Stimulated activated CD4-positive, alpha-beta T cell treated with anti-CD3 and anti-CD28 coated beads, Interleukin-15, amount 100 ng/mL, for 1 hour (primary cell): ENCODE results near the gene CCM2L.

ENCODE experiments used
- DNase-seq, 2 donors: peaks; one replicate each; pipeline ENCODE4 v3.0.0-alpha.2; 2020; ENCODE audit warnings: low read depth in 1 of 2, low spot score in 1 of 2

Gene CCM2L

DNA sequence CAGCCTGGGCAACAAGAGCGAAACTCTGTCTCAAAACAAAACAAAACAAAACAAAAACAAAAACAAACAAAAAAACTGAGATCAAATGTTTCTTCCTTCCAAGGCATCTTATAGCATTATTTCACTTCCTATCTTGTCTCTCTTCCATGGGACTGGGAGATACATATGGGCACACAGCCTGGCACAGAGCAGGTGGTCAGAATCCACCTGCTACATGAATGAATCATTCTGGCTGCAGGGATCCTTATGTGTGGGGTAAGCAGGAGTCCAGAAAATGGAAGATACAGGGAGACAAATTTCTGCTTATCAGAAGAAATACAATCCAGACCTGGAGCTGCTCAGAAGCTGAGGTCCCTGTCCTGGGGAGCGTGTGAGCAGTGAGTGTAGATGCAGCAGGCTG is 18.2 kb upstream of the CCM2L start:
- DNase-seq, result no peak

DNA sequence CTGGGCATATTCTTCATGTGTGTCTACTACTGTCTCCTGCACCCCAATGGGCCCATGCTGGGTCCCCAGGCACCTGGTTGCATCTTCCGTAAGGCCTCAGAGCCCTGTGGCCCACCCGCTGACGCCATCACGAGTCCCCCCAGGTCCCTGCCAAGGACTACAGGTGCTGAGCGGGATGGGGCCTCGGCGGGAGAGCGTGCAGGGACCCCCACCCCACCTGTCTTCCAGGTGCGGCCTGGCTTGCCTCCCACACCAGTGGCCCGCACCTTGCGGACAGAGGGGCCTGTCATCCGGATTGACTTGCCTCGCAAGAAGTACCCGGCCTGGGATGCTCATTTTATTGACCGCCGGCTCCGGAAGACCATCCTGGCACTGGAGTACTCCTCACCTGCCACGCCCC is 13.2 kb upstream of the CCM2L start:
- DNase-seq, result no peak

GRCh38 chr20:31998246-31998645 is 12.0 kb upstream of the CCM2L start:
- no peak for DNase-seq

DNA sequence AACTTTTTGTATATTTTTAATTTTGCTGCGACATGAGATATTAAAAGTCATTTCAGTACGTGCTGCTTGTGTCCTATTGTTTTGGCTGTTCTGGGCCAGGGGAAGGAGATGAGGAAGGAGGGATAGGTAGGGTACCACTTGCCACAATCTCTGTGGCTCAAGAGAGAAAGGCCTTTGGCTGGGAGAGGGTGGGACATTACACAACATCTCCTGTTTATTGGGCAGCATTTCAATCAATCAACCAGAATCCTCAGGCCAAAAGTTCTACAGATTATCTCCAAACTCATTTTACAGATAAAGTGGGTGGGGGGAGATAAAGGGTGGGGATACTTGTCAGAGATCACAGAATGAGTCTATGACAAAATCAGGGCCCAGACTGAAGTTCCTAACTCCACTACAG is 6.9 kb upstream of the CCM2L start:
- DNase-seq, result no peak

- DNase-seq, result no peak
Observed at GRCh38 chr20:32004963-32005362, 5.3 kb upstream of the CCM2L start.

DNA sequence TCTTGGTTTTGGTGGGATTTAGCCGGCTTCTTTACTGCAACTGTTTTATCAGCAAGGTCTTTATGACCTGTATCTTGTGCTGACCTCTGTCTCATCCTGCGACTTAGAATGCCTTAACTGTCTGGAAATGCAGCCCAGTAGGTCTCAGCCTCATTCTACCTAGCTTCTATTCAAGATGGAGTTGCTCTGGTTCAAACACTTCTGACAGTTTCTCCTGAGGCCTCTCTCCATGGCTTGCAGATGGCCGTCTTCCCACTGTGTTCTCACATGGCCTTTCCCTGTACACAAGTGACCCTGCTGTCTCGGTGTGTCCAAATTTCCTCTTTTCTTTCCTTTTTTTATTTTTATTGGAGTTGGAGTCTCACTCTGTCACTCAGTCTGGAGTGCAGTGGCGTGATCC is 4.2 kb upstream of the CCM2L start:
- no peak for DNase-seq

DNA sequence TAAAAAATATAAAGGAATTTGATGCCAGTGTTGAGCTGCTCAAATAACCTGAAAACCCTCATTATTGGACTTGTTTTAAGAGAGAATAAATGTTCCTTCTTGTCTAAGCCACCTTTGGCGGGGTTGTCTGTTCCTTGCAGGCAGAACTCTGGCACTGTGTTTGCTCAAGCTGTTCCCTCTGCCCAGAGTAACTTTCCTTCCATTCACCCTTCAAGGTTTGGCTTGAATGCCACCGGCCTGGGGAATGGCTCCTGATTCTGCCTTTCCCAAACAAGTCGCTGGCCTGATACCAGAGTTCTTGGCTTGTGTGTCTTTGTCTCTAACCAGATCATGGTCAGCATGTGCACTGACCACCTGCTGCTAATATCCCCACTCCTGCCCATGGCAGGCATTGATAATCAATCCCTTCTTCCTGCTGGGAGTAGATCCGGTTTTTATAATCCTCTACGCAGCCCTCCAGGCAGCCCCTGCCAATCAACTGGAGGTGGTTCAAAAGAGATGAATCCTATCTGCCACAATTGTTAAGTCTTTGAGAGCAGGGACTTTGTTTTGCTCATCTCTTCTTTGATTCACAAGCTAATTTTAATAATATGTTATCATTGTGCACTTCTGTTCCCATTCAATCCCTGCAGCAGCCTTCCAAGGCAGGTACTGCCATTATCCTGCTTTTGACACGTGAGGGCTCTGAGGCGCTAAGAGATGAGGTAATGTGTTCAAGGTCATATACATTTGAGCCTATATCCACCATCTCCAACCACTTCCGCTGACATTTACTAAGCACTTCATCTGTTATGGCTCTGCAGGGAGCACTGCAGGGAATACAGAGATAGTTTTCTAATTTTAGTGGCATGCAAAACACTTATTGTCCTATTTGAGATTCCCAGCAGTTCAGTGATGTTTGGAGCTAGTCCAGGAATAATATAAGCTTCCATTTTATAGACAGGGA is 3.1 kb upstream of the CCM2L start:
- no peak for DNase-seq

GRCh38 chr20:32007787-32008616 is 2.2 kb upstream of the CCM2L start:
- no peak for DNase-seq

GRCh38 chr20:32009564-32009963 is 674 bp upstream of the CCM2L start:
- DNase-seq, result no peak

DNA sequence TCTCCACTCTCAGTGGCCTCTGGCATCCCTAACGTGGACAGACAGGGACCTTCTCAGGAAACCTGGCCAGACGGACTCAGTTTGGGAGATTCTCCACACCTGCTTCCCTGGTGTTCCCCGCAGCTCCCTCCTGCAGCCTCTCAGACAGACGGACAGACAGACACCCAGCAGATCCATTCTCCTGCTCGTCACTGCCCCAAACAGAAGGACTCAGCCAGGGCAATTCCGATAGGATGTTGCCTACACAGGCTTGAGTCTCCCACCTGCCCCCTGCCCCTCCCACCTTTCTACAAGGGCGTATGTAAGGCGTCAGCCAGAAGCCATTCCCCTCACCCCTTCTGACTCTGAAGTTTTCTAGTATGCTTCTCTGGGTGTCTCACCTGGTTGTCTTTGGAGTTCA is 428 bp downstream of the CCM2L start:
- DNase-seq, result no peak

DNA sequence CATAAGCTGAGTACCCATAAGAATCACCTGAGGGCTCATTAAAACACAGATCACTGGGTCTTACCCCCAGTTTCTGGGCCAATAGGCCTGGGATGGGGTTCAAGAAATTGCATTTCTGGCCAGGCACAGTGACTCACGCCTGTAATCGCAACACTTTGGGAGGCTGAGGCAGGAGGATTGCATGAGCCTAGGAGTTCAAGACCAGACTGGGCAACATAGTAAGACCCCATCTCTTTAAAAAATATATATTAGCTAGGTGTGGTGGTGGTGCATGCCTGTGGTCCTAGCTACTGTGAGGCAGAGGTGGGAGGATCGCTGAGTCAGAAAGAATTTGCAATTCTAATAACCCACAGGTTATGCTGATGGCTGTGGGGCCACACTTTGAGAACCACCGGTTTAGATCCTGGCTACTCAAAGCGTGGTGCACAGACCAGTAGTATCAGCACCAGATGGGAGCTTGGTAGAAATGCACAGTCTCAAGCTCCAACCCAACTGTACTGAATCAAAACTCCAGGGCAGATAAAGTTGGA is 2.0 kb downstream of the CCM2L start:
- no peak for DNase-seq

- no peak for DNase-seq
Observed at GRCh38 chr20:32013326-32013725, 3.1 kb downstream of the CCM2L start.

DNA sequence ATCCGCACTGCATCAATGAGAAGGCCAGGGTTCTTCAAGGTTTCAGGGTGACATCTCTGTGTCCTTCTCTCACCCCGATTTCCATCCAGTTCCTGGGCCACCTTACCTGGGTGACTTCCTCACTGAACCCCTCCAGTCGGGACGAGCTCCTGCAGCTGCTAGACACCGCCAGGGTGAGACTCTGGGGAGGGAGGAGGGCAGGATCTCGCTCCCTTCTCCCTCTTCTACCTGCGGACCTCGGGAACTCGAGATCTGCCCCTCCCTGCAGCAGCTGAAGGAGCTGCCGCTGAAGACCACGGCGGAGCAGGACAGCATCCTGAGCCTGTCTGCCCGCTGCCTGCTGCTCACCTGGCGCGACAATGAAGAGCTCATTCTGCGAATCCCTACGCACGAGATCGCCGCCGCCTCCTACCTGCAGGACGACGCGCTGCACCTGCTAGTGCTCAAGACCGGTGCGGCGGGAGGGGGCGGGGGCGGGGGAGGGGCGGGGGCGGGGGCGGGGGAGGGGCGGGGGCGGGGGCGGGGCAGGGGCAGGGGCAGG is 7.5 kb downstream of the CCM2L start:
- peak; percentile 11 to 21 for DNase-seq

DNA sequence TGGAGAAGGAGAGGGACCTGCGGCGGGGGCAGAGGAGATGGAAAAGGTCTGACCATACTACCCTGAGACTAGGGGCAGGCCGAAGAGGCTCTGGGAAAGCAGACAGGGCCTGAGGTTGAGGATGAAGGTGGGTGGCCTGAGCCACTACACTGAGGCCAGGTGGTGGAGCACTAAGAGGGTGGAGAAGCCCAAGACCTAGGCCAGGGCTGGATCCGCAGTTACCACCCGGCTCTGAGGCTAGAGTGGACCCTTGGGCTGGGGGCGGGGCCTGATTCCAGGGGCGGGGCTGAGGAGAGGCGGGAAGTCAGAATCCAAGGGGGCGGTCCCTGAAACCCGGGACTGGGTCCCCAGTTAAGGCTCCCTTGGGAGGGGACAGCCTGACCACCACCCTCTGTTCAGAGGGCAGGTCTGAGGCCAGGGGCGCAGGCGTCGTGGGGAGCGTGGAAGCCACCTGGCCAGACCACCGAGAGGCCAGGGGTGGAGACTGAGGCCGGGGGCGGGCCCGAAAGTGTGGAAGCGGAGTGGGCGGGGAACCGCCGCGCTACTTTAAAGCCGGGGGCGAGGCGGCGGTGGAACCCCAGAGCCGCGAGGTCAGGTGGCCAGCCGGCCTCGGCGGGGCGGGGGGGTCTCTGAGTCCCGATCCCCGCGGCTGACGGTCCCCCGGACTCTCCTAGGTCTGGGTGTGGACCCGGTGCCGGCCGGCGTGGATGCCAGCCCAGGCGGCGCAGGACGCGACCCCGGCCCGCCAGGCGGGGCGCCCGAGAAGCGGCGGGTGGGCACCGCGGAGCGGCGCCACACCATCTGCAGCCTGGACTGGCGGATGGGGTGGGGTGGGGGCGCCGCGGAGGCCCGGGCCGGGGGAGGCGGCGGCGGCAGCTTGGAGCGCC is 8.3 kb downstream of the CCM2L start:
- peak; percentile 7 to 29 for DNase-seq

GRCh38 chr20:32019156-32019510 is 8.9 kb downstream of the CCM2L start:
- no peak for DNase-seq

DNA sequence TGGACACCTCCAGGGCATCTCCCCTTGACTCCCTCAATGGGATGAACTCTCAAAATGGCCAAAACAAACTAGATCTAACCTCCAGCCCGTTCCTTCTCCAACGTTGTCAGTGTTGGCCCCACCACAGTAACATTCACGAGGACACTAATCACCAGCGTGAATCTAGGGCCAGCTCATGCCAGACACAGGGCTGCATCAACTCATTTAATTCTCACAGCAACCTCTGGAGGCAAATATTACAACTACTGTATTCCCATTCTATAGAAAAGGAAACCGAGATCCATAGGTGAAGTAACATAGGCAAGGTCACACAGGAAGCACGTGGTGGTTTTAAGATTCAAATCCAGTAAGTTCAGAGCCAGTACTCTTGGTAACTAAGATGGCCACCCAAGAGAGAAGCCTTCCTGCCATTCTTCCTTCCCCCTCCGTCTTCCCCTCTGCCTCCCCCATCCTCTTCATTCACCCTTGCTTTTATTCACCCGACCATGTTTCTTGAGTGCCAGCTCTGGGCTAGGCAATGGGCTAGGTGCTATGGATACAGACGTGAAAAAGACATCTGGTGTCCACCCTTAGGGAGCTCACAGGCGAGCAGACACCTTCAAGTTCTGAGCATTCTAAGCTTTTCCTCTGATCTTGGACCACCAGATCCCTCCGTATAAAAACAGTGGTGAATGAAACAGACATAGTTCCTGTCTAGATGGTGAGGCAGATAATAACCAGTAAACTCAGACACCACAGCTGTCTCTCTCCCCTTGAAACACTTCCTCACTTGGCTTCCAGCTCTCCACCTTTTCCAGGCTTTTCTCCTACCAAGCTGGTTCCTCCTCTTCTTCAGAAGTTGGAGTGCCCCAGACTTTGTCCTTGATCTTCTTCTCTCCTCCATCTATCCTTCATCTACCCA is 9.6 kb downstream of the CCM2L start:
- DNase-seq, result no peak

DNA sequence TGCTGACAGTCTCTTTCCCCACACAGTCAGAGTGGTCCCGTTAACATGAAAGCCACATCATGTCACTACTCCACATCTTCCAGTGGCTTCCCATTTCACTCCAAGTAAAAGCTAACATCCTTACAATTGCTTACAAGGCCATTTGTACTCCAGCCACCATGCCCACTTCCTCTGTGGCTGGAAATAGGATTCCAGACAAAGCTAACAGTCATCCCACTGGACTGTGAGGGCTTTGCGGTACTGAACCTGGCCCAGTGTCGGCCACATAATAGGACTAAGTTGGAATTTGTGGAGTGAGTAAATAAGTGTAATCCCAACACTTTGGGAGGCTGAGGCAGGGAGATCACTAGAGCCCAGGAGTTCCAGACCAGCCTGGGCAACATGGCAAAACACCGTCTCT is 10.9 kb downstream of the CCM2L start:
- DNase-seq, result no peak

GRCh38 chr20:32024683-32025295 is 14.6 kb downstream of the CCM2L start:
- no peak for DNase-seq

DNA sequence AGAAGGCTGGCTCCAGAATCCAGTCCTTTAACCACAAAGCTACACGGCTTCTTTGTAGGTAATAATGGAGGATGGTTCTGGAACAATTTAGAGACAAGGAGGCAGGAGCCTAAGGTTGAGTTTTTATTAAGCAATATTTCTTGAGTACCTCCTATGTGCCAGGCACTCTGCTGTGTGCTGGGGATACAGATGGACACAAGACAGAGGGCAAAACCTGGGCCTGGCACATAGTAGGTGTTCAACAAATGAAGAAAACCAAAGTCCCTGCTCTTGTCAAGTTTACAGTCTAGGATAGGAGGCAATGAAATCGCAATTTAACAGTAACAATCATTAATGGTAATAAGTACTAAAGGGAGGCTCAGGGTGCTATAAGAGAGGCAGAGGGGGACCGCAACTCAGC is 17.4 kb downstream of the CCM2L start:
- no peak for DNase-seq
